ENCODE data around the gene VPS50.
A peak's percentile ranks its signal among the peaks of the same experiment; 100 is the strongest.

Gene VPS50

DNA sequence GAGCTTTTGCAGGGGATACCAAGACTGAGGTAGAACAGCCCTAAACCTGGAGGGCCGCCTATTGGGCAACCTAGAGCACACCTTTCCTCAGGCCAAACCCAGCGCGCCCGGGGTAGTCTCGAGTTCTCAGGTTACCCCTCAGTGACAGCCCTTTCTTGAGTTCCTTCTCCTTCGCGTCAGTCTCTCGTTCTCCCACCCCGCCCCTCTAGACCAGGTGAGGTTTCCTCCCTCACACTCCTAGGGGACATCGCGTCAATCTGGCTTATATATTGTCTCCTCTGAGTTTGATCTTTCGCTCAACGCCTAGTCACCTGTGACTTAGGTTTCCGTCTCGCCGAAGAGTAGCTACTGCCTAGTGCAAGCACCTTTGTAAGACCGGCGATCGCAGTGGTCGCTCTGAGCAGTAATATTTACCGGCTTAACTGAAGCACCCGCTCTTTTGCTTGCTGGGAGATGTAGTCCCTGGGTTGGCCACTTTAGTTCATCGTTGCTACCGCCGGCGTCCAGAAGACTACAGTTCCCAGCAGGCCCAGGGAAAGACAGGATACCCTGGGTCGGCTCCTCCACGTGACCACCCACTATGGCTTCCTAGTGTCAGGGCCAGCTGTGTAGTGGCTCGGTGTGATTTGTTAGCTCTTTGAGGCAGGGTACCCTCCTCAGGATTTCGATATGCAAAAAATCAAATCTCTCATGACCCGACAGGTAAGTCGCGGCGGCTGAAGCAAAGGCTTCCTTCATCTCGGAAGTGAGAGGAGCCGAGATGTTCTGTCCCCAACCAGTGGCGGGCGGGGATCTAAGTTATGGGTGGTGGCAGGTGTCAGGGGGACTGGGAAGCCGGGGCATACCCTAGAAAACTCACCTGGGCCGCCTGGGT, at the start of gene VPS50:
Gene VPS50 (plus strand): TSS at position 568 of the 874 bp plus-strand sequence. CDS start 102 bp downstream, at position 670.
- peak within 1 kb of the TSS; percentile 28 for H3K9ac ChIP-seq (ENCODE audit: low read length)
- no peaks in the 10 kb centered on the region for H3K27me3 ChIP-seq (ENCODE audit: control insufficient read depth, insufficient read depth, low read length)
- no peaks in the 10 kb centered on the region for H3K36me3 ChIP-seq (ENCODE audit: control insufficient read depth, insufficient read depth, low read length)
- H3K27ac ChIP-seq (ENCODE audit: low read depth, low read length), result peak within 1 kb of the TSS; percentile 16
- peak within 1 kb of the TSS; percentile 88 for H3K4me3 ChIP-seq (ENCODE audit: low read length)
- peaks cover 4% of the 10 kb centered on the region for H3K4me1 ChIP-seq (ENCODE audit: control insufficient read depth, insufficient read depth, low read length)

GRCh38 chr7:93185303-93186027, 46.7 kb upstream of the VPS50 start:
- H3K36me3 ChIP-seq (ENCODE audit: control insufficient read depth, insufficient read depth, low read length), result no peaks in the 10 kb centered on the region
- no peaks in the 10 kb centered on the region for H3K27me3 ChIP-seq (ENCODE audit: control insufficient read depth, insufficient read depth, low read length)
- no peak overlapping the region for H3K4me3 ChIP-seq (ENCODE audit: low read length)
- H3K4me1 ChIP-seq (ENCODE audit: control insufficient read depth, insufficient read depth, low read length), result no peaks in the 10 kb centered on the region
- H3K9ac ChIP-seq (ENCODE audit: low read length), result no peak overlapping the region
- H3K27ac ChIP-seq (ENCODE audit: low read depth, low read length), result no peak overlapping the region

GRCh38 chr7:93188870-93189634, 43.1 kb upstream of the VPS50 start:
- no peaks in the 10 kb centered on the region for H3K27me3 ChIP-seq (ENCODE audit: control insufficient read depth, insufficient read depth, low read length)
- no peaks in the 10 kb centered on the region for H3K4me1 ChIP-seq (ENCODE audit: control insufficient read depth, insufficient read depth, low read length)
- H3K27ac ChIP-seq (ENCODE audit: low read depth, low read length), result no peak overlapping the region
- H3K9ac ChIP-seq (ENCODE audit: low read length), result no peak overlapping the region
- no peak overlapping the region for H3K4me3 ChIP-seq (ENCODE audit: low read length)
- no peaks in the 10 kb centered on the region for H3K36me3 ChIP-seq (ENCODE audit: control insufficient read depth, insufficient read depth, low read length)

- H3K4me3 ChIP-seq (ENCODE audit: low read length), result no peak overlapping the region
- no peaks in the 10 kb centered on the region for H3K27me3 ChIP-seq (ENCODE audit: control insufficient read depth, insufficient read depth, low read length)
- H3K36me3 ChIP-seq (ENCODE audit: control insufficient read depth, insufficient read depth, low read length), result no peaks in the 10 kb centered on the region
- H3K9ac ChIP-seq (ENCODE audit: low read length), result no peak overlapping the region
- no peaks in the 10 kb centered on the region for H3K4me1 ChIP-seq (ENCODE audit: control insufficient read depth, insufficient read depth, low read length)
- no peak overlapping the region for H3K27ac ChIP-seq (ENCODE audit: low read depth, low read length)
Observed at GRCh38 chr7:93194386-93194785, 37.8 kb upstream of the VPS50 start.

DNA sequence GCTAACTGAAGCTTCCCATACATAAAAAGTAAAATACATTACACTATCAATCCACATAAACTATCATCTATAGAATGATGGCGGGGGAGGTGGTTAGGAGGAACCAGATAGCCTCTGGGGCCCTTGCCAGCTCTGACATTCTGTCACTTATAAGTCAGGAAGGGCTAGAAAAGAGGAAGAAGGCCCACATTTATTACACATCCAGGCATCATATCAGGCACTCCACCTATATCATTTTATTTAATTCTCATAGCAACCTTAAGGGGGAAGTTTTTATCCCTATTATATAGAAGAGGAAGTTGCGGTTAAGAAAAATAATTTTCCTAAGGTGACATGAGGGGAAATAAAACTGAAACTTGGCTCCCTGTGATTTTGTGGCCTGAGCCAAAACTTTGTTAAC, 35.8 kb upstream of the VPS50 start:
- Histone ChIP-seq H3K4me1 (ENCODE audit: control insufficient read depth, insufficient read depth, low read length) (no peaks in the 10 kb centered on the region), H3K27ac (ENCODE audit: low read depth, low read length) (no peak overlapping the region), H3K36me3 (ENCODE audit: control insufficient read depth, insufficient read depth, low read length) (no peaks in the 10 kb centered on the region), H3K27me3 (ENCODE audit: control insufficient read depth, insufficient read depth, low read length) (no peaks in the 10 kb centered on the region), H3K9ac (ENCODE audit: low read length) (no peak overlapping the region), H3K4me3 (ENCODE audit: low read length) (no peak overlapping the region)

DNA sequence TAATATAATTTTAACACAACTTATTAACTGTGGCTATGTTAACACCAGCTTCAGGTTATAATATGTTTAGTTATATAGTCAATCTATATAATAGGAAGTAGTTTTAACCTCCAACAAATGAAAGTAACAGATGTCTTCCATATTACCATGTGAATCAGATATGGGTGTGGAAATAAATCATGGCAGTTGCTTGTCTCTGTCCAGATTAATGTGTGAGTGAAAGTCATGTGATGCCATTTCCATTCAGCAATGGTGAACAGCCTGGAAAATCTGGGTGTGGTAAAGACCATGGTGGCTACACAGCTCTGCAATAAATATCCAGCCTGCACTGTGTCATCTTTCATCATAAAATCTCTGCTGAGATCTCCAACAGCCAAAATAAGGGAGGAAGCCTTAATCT, 33.7 kb upstream of the VPS50 start:
- Histone ChIP-seq H3K27ac (ENCODE audit: low read depth, low read length) (no peak overlapping the region), H3K27me3 (ENCODE audit: control insufficient read depth, insufficient read depth, low read length) (no peaks in the 10 kb centered on the region), H3K4me3 (ENCODE audit: low read length) (no peak overlapping the region), H3K9ac (ENCODE audit: low read length) (no peak overlapping the region), H3K36me3 (ENCODE audit: control insufficient read depth, insufficient read depth, low read length) (no peaks in the 10 kb centered on the region), H3K4me1 (ENCODE audit: control insufficient read depth, insufficient read depth, low read length) (no peaks in the 10 kb centered on the region)

- no peak overlapping the region for H3K4me3 ChIP-seq (ENCODE audit: low read length)
- H3K4me1 ChIP-seq (ENCODE audit: control insufficient read depth, insufficient read depth, low read length), result no peaks in the 10 kb centered on the region
- no peaks in the 10 kb centered on the region for H3K27me3 ChIP-seq (ENCODE audit: control insufficient read depth, insufficient read depth, low read length)
- no peak overlapping the region for H3K27ac ChIP-seq (ENCODE audit: low read depth, low read length)
- no peaks in the 10 kb centered on the region for H3K36me3 ChIP-seq (ENCODE audit: control insufficient read depth, insufficient read depth, low read length)
- no peak overlapping the region for H3K9ac ChIP-seq (ENCODE audit: low read length)
Observed at GRCh38 chr7:93202594-93203250, 29.4 kb upstream of the VPS50 start.

- no peaks in the 10 kb centered on the region for H3K27me3 ChIP-seq (ENCODE audit: control insufficient read depth, insufficient read depth, low read length)
- H3K9ac ChIP-seq (ENCODE audit: low read length), result no peak overlapping the region
- H3K4me1 ChIP-seq (ENCODE audit: control insufficient read depth, insufficient read depth, low read length), result no peaks in the 10 kb centered on the region
- H3K4me3 ChIP-seq (ENCODE audit: low read length), result no peak overlapping the region
- no peaks in the 10 kb centered on the region for H3K36me3 ChIP-seq (ENCODE audit: control insufficient read depth, insufficient read depth, low read length)
- no peak overlapping the region for H3K27ac ChIP-seq (ENCODE audit: low read depth, low read length)
Observed at GRCh38 chr7:93203496-93203895, 28.7 kb upstream of the VPS50 start.

DNA sequence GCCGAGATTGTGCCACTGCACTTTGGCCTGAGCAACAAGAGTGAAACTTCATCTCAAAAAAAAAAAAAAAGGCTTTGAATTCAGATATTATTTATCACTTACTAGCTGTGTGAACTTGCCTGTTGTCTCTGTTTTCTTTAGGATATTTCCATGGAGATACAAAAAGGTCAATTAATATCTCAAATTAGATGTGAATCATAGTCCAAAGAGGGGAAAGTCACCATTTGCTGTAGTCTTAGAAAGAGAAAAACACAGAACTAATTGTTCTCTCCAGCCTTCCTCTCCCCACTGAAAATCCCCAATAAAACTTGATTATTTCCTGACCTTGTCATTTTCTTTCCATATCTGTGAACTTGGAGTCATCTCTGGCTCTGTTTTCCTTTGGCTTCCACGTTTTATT, 27.1 kb upstream of the VPS50 start:
- no peaks in the 10 kb centered on the region for H3K36me3 ChIP-seq (ENCODE audit: control insufficient read depth, insufficient read depth, low read length)
- H3K27ac ChIP-seq (ENCODE audit: low read depth, low read length), result no peak overlapping the region
- no peaks in the 10 kb centered on the region for H3K27me3 ChIP-seq (ENCODE audit: control insufficient read depth, insufficient read depth, low read length)
- no peak overlapping the region for H3K9ac ChIP-seq (ENCODE audit: low read length)
- H3K4me1 ChIP-seq (ENCODE audit: control insufficient read depth, insufficient read depth, low read length), result no peaks in the 10 kb centered on the region
- H3K4me3 ChIP-seq (ENCODE audit: low read length), result no peak overlapping the region

- Histone ChIP-seq H3K4me3 (ENCODE audit: low read length) (no peak overlapping the region), H3K4me1 (ENCODE audit: control insufficient read depth, insufficient read depth, low read length) (no peaks in the 10 kb centered on the region), H3K36me3 (ENCODE audit: control insufficient read depth, insufficient read depth, low read length) (no peaks in the 10 kb centered on the region), H3K27me3 (ENCODE audit: control insufficient read depth, insufficient read depth, low read length) (no peaks in the 10 kb centered on the region), H3K9ac (ENCODE audit: low read length) (no peak overlapping the region), H3K27ac (ENCODE audit: low read depth, low read length) (no peak overlapping the region)
Observed at GRCh38 chr7:93211228-93211818, 20.8 kb upstream of the VPS50 start.

GRCh38 chr7:93212881-93213280, 19.3 kb upstream of the VPS50 start:
- H3K4me1 ChIP-seq (ENCODE audit: control insufficient read depth, insufficient read depth, low read length), result no peaks in the 10 kb centered on the region
- no peaks in the 10 kb centered on the region for H3K27me3 ChIP-seq (ENCODE audit: control insufficient read depth, insufficient read depth, low read length)
- no peak overlapping the region for H3K9ac ChIP-seq (ENCODE audit: low read length)
- H3K4me3 ChIP-seq (ENCODE audit: low read length), result no peak overlapping the region
- H3K36me3 ChIP-seq (ENCODE audit: control insufficient read depth, insufficient read depth, low read length), result no peaks in the 10 kb centered on the region
- H3K27ac ChIP-seq (ENCODE audit: low read depth, low read length), result no peak overlapping the region

All from rectal smooth muscle tissue (tissue), 1 donor.